CD4-positive, alpha-beta memory T cell (primary cell): Measurements from ENCODE around the gene AGBL4. TPM values are rescaled to one million over a fixed set of nuclear protein-coding genes. Genes with fewer than 3 reads are reported as not detected.

ENCODE experiments used
- CTCF ChIA-PET: fragments of 350-600 bp; sonication (Branson Sonifier 250); formaldehyde crosslinking; loops from one replicate; lab custom pipeline; 2021; ENCODE audit warnings: inconsistent platforms; ENCODE audit not compliant: partially characterized antibody; lab: Charles Lee
- POLR2A ChIA-PET: fragments of 350-600 bp; sonication (Branson Sonifier 250); formaldehyde crosslinking; loops from one replicate; lab custom pipeline; 2021; ENCODE audit not compliant: partially characterized antibody; lab: Charles Lee
- DNase-seq, 5 donors: peaks; one replicate each; pipeline versions ENCODE4 v3.0.0 to v3.0.0-alpha.2; 2020 to 2022; ENCODE audit warnings: mixed read lengths in 1 of 5
- H3K27ac ChIP-seq: one replicate; pipeline ENCODE4 v1.7.0; 2013; ENCODE audit warnings: low read depth, low read length
- H3K27me3 ChIP-seq: 2 replicates; pipeline ENCODE4 v1.7.0; 2013; ENCODE audit warnings: mild to moderate bottlenecking, low read length, moderate library complexity; ENCODE audit not compliant: insufficient read depth
- H3K36me3 ChIP-seq: 2 replicates; pipeline ENCODE4 v1.7.0; 2013; ENCODE audit warnings: mild to moderate bottlenecking, low read length, moderate library complexity; ENCODE audit not compliant: insufficient read depth
- H3K4me1 ChIP-seq: 2 replicates; pipeline ENCODE4 v1.7.0; 2013; ENCODE audit warnings: mild to moderate bottlenecking, low read length, moderate library complexity; ENCODE audit not compliant: insufficient read depth
- H3K4me3 ChIP-seq, 2 donors: one replicate each; pipeline ENCODE4 v1.7.0; 2013; ENCODE audit warnings: low read length in 2 of 2, mild to moderate bottlenecking in 1 of 2
- H3K9me3 ChIP-seq, 2 donors: one replicate each; pipeline ENCODE4 v1.7.0; 2013; ENCODE audit warnings: low read length in 2 of 2, control low read depth in 1 of 2; ENCODE audit not compliant: control insufficient read depth in 1 of 2
- H3K27ac Mint-ChIP-seq, 7 donors: one replicate each; pipeline ENCODE4 v1.8.0; 2020 to 2021; ENCODE audit warnings: mixed read lengths in 7 of 7, mild to moderate bottlenecking in 6 of 7, inconsistent platforms in 3 of 7, moderate library complexity in 3 of 7
- H3K27me3 Mint-ChIP-seq, 2 donors: one replicate each; pipeline ENCODE4 v1.8.0; 2020 to 2021; ENCODE audit warnings: mixed read lengths in 2 of 2
- H3K36me3 Mint-ChIP-seq, 2 donors: one replicate each; pipeline ENCODE4 v1.8.0; 2020 to 2021; ENCODE audit warnings: mixed read lengths in 2 of 2, inconsistent platforms in 1 of 2, mild to moderate bottlenecking in 1 of 2
- H3K4me1 Mint-ChIP-seq, 4 donors: one replicate each; pipeline ENCODE4 v1.8.0; 2020 to 2021; ENCODE audit warnings: mixed read lengths in 4 of 4, mild to moderate bottlenecking in 1 of 4
- H3K4me3 Mint-ChIP-seq, 8 donors: one replicate each; pipeline ENCODE4 v1.8.0; 2020 to 2021; ENCODE audit warnings: mixed read lengths in 8 of 8, mild to moderate bottlenecking in 7 of 8, moderate library complexity in 6 of 8, inconsistent platforms in 3 of 8
- H3K9me3 Mint-ChIP-seq, 8 donors: one replicate each; pipeline ENCODE4 v1.8.0; 2020 to 2021; ENCODE audit warnings: mixed read lengths in 8 of 8, mild to moderate bottlenecking in 5 of 8, inconsistent platforms in 3 of 8, moderate library complexity in 1 of 8
- intact Hi-C: fragments of 100-400 bp; cut with micrococcal nuclease; formaldehyde crosslinking; loops from one replicate; pipeline ENCODE4 v1.15.1; 2023
- polyA plus RNA-seq, 2 donors: library from polyadenylated mRNA; unstranded; fragments of 300-500 nt; fragmentation: Illumina TruSeq; gene quantifications; one replicate each; pipeline ENCODE4 v1.2.3, GENCODE V29; 2021
- total RNA-seq, 2 experiments: library from RNA; stranded (reverse); gene quantifications; one replicate each; pipeline ENCODE4 v1.2.3, GENCODE V29; 2021

AGBL4 gene
- total and polyA plus RNA-seq, 4 experiments from 2014 or later = not detected

DNA sequence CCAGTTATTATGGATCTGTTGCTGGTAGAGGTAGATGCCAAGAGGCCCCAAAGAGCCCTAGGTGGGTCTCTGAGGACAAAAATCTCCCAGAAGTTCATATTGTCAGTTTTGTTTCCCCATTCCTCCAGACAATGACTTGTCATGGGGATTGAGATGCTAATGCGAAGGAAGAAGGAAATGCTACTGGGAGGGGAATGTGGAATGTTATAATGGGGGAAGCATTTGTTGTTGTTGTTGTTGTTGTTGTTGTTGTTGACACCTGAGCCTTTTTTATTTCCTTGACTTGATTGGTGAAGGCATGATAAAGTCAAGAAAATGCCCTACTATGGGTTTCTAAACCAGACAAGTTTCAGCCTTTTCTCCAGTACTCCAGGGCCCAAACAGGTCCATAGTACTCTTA is 1356.0 kb downstream of the AGBL4 start:
- Mint-ChIP-seq H3K4me1 (no peaks in the 10 kb centered on the region), H3K36me3 (no peaks in the 10 kb centered on the region), H3K27ac (no peak overlapping the region), H3K27me3 (peaks cover 5 to 7% of the 10 kb centered on the region in 2 donors), H3K9me3 (peaks cover 0 to 3% (median 0%) of the 10 kb centered on the region in 8 donors), H3K4me3 (no peak overlapping the region)
- Histone ChIP-seq H3K27ac (no peak overlapping the region), H3K9me3 (no peaks in the 10 kb centered on the region), H3K36me3 (no peaks in the 10 kb centered on the region), H3K27me3 (peaks cover 4% of the 10 kb centered on the region), H3K4me3 (no peak overlapping the region), H3K4me1 (no peaks in the 10 kb centered on the region)
- CTCF ChIA-PET = no interaction called here
- intact Hi-C loops = no loop called here
- no peak for DNase-seq
- POLR2A ChIA-PET = no interaction called here

DNA sequence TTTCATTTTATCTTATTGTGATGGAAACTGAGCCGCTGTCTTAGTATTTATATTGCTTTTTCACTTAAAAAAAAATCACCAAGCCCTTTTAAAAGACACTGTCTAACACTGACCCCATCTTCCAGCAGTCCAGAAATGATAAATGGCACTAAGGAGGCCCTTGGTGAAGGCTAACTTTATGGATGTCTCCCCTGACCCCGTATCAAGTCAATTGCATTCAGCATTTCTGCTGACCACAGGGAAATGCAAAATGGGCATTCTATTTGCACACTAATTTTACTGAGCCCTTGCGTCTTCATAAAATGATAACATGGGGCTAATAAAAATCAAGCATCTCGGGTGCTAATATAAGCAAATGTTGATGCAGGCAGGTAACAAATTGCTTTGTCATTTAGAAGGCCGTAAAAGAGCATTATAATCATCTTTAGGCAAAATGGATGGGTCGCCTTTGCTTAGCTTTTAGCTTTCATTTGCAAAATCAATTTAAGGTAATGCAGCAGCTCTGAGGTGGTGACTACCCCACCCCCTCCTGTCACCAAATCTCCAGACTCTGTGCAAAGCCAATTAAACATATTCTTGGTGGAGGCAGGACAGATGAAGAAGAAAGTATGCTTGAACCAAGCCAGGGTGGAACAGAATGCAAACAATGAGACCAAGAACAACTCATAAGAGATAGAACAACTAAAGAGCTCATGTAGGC is 1357.9 kb downstream of the AGBL4 start:
- Histone ChIP-seq H3K4me1 (no peaks in the 10 kb centered on the region), H3K4me3 (no peak overlapping the region), H3K27me3 (peaks cover 4% of the 10 kb centered on the region), H3K27ac (no peak overlapping the region), H3K36me3 (no peaks in the 10 kb centered on the region), H3K9me3 (no peaks in the 10 kb centered on the region)
- Mint-ChIP-seq H3K27ac (no peak overlapping the region), H3K27me3 (peaks cover 2 to 7% of the 10 kb centered on the region in 2 donors), H3K9me3 (peaks cover 0 to 3% (median 0%) of the 10 kb centered on the region in 8 donors), H3K4me1 (no peaks in the 10 kb centered on the region), H3K36me3 (no peaks in the 10 kb centered on the region), H3K4me3 (no peak overlapping the region)
- no peak for DNase-seq
- intact Hi-C loops = no loop called here
- CTCF ChIA-PET = interaction anchor here (1.4 kb wide), 1 partner anchor 12 kb away, joined by 4 read pairs; no protein-coding TSS in a partner anchor
- POLR2A ChIA-PET = no interaction called here

DNA sequence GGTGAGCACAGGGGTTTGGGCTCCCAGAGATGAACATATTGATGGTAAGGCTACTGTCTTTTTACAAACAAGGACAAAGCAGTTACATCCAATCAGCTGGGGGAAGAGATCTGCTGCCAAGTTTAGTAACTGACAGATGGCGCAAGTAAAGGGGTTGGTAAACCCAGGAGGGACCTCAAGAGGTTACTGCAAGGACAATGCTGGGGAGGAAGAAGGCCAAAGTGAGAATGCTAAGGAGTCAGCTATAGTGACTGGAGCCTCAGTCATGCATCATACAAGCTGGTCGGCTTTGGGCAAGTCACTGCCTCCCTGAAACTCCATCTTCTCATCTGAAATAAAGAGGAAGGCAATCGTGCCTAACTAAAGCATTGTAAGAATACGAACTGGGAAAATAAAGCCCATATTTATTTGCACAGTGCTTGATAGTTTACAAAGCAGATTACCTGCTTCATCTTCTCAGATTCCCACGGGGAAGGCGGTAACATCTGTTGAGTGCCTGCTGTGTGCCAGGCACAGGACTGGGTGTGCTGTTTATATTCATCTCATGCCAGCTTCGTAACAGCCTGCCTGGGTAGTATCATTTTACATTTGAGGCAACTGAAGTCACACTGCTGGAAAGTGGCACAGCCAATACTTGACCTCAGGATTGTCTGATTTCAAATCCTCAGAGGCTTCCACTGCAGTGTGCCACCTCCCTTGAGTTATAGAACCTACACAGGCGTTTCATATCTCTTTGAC is 1361.9 kb downstream of the AGBL4 start:
- H3K9me3 ChIP-seq = no peaks in the 10 kb centered on the region
- H3K27ac ChIP-seq = no peak overlapping the region
- H3K27ac Mint-ChIP-seq = no peak overlapping the region
- H3K4me1 ChIP-seq = no peaks in the 10 kb centered on the region
- peaks cover 4% of the 10 kb centered on the region for H3K27me3 ChIP-seq
- H3K4me1 Mint-ChIP-seq = no peaks in the 10 kb centered on the region
- no peaks in the 10 kb centered on the region for H3K36me3 ChIP-seq
- no peaks in the 10 kb centered on the region for H3K9me3 Mint-ChIP-seq
- intact Hi-C loops = no loop called here
- H3K4me3 ChIP-seq = no peak overlapping the region
- H3K36me3 Mint-ChIP-seq = no peaks in the 10 kb centered on the region
- ChIA-PET CTCF (interaction anchor here (1.1 kb wide), 1 partner anchor 16 kb away, joined by 4 read pairs; no protein-coding TSS in a partner anchor), POLR2A (no interaction called here)
- no peak for DNase-seq
- no peaks in the 10 kb centered on the region for H3K27me3 Mint-ChIP-seq
- H3K4me3 Mint-ChIP-seq = no peak overlapping the region

DNA sequence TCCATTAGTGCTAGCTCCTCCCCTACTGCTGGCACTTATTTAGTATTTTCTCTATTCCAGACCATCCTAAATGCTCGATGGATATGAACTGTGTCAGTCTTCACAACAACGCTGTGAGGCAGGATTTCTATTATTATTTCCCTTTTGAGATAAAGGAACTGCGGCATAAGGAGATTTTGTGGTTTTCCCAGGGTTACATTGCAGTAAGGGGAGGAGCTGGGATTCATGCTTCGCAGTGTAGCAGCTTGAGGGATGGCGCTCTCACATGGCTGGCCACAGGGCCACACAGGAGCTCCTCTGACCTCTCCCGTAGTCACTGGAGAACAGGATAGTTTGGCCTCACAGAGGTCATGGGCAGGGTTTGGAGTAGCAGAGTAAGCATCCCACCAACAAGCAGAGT is 1364.0 kb downstream of the AGBL4 start:
- intact Hi-C loops = no loop called here
- Histone ChIP-seq H3K4me1 (no peaks in the 10 kb centered on the region), H3K36me3 (no peaks in the 10 kb centered on the region), H3K9me3 (no peaks in the 10 kb centered on the region), H3K4me3 (no peak overlapping the region), H3K27ac (no peak overlapping the region), H3K27me3 (peaks cover 4% of the 10 kb centered on the region)
- DNase-seq = no peak
- H3K4me3 Mint-ChIP-seq = no peak overlapping the region
- H3K27me3 Mint-ChIP-seq = peaks cover 0 to 2% of the 10 kb centered on the region in 2 donors
- H3K27ac Mint-ChIP-seq = no peak overlapping the region
- no peaks in the 10 kb centered on the region for H3K36me3 Mint-ChIP-seq
- H3K4me1 Mint-ChIP-seq = no peaks in the 10 kb centered on the region
- no peaks in the 10 kb centered on the region for H3K9me3 Mint-ChIP-seq
- CTCF ChIA-PET = interaction anchor here (1.2 kb wide), 1 partner anchor 18 kb away, joined by 4 read pairs; no protein-coding TSS in a partner anchor
- POLR2A ChIA-PET = no interaction called here

DNA sequence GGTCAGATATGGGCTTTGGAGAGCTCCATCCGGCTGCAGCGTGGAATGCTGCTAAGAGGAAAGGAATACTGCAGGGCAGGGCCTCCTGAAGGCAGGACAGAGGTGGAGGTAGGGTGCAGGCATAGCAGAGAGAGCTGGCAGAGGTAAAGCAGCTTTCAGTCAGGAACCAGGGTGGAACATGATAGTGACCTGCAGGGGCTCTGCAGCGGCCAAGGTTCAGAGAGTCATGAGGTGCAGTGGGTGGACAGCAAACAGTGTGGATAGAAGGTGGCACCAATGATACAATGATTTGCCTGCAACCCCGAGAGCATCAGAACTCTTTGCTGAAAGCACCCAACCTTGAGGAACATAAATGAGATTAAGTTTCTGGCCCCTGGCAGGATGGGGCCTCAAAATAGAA is 1366.3 kb downstream of the AGBL4 start:
- no peaks in the 10 kb centered on the region for H3K9me3 ChIP-seq
- Mint-ChIP-seq H3K27me3 (peaks cover 0 to 2% of the 10 kb centered on the region in 2 donors), H3K4me3 (no peak overlapping the region), H3K4me1 (no peaks in the 10 kb centered on the region), H3K36me3 (no peaks in the 10 kb centered on the region), H3K27ac (no peak overlapping the region), H3K9me3 (no peaks in the 10 kb centered on the region)
- no peaks in the 10 kb centered on the region for H3K27me3 ChIP-seq
- DNase-seq = no peak
- ChIA-PET POLR2A (no interaction called here), CTCF (no interaction called here)
- no peak overlapping the region for H3K27ac ChIP-seq
- no peaks in the 10 kb centered on the region for H3K4me1 ChIP-seq
- H3K4me3 ChIP-seq = no peak overlapping the region
- H3K36me3 ChIP-seq = no peaks in the 10 kb centered on the region
- intact Hi-C loops = no loop called here

DNA sequence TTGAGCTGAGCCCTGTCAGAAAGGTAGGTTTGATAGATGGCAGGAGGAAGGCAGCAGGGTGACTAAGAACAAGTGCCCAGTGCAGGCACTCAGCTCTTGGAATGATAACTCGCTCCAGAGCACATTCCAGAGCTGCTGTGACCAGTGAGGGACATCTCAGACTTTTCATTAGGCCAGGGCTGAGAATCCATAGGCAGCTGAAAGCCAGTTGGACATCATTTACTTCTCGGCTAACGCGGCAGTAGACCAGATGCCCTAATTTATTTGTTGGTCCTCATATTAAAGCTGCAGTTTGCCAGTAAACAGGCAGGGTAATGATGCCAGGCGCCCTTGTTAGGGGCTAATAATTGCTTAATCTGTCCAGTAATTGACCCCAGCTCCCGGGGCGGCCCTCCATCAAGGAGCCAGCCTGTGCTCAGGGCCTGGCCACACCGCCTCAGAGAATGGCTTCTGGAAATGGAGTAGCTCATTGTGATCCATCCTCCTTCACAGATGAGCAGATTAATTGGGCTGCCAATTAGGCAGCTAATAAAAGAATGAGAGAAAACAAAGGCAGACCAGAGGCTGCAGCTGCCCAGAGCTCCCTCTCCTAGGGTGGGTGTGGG is 1369.0 kb downstream of the AGBL4 start:
- Mint-ChIP-seq H3K27me3 (peaks cover 0 to 3% of the 10 kb centered on the region in 2 donors), H3K4me1 (no peaks in the 10 kb centered on the region), H3K27ac (no peak overlapping the region), H3K9me3 (no peaks in the 10 kb centered on the region), H3K4me3 (no peak overlapping the region), H3K36me3 (no peaks in the 10 kb centered on the region)
- ChIA-PET POLR2A (no interaction called here), CTCF (interaction anchor here (1.0 kb wide), 1 partner anchor 19 kb away, joined by 4 read pairs; no protein-coding TSS in a partner anchor)
- DNase-seq = no peak
- Histone ChIP-seq H3K27me3 (no peaks in the 10 kb centered on the region), H3K36me3 (no peaks in the 10 kb centered on the region), H3K4me1 (no peaks in the 10 kb centered on the region), H3K27ac (no peak overlapping the region), H3K4me3 (no peak overlapping the region), H3K9me3 (no peaks in the 10 kb centered on the region)
- intact Hi-C loops = no loop called here

DNA sequence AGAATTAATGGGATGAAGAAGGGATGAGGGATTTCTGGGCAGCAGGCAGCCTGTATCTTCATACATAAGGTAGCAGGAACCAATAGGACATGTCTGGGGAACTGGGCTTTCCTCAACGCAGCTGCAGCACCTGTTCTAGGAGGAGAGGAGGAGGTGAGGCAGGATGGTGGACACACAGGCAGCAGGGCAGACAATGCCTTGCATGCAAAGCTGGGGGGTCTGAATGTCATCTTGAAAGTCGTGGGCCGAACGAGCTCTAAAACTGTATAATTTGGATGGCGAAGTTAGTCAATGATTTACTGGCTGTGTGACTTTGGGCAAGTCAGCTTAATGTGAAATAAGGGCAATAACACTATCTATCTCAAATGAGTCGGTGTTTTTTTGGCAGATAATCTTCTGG is 1371.4 kb downstream of the AGBL4 start:
- Mint-ChIP-seq H3K27me3 (peaks cover 0 to 3% of the 10 kb centered on the region in 2 donors), H3K4me1 (no peaks in the 10 kb centered on the region), H3K27ac (no peak overlapping the region), H3K4me3 (no peak overlapping the region), H3K9me3 (no peaks in the 10 kb centered on the region), H3K36me3 (no peaks in the 10 kb centered on the region)
- H3K27ac ChIP-seq = no peak overlapping the region
- DNase-seq = no peak
- no peaks in the 10 kb centered on the region for H3K9me3 ChIP-seq
- intact Hi-C loops = no loop called here
- POLR2A ChIA-PET = no interaction called here
- CTCF ChIA-PET = no interaction called here
- H3K4me3 ChIP-seq = no peak overlapping the region
- no peaks in the 10 kb centered on the region for H3K4me1 ChIP-seq
- H3K36me3 ChIP-seq = no peaks in the 10 kb centered on the region
- no peaks in the 10 kb centered on the region for H3K27me3 ChIP-seq
